ENCODE data around the gene SETMAR.

The SETMAR gene

GRCh38 chr3:4332111-4332510, 28.9 kb downstream of the SETMAR start:
- TF ChIP-seq POLR2A (IDR thresholded peaks at IDR 0.05; ENCODE audit: low read depth, low read length) = no peak
- no peak for DNase-seq (ENCODE audit: insufficient read length, low spot score)
- no peak for FAIRE-seq

- no peak for TF ChIP-seq POLR2A (IDR thresholded peaks at IDR 0.05; ENCODE audit: low read depth, low read length)
- DNase-seq (ENCODE audit: insufficient read length, low spot score) (no peak), FAIRE-seq (no peak)
Observed at GRCh38 chr3:4332574-4332973, 29.4 kb downstream of the SETMAR start.

GRCh38 chr3:4332991-4333390, 29.8 kb downstream of the SETMAR start:
- FAIRE-seq (no peak), DNase-seq (ENCODE audit: insufficient read length, low spot score) (no peak)
- no peak for TF ChIP-seq POLR2A (IDR thresholded peaks at IDR 0.05; ENCODE audit: low read depth, low read length)

GRCh38 chr3:4334548-4334947, 31.4 kb downstream of the SETMAR start:
- TF ChIP-seq POLR2A (IDR thresholded peaks at IDR 0.05; ENCODE audit: low read depth, low read length) = no peak
- FAIRE-seq = no peak

GRCh38 chr3:4335840-4336562, 32.8 kb downstream of the SETMAR start:
- TF ChIP-seq POLR2A (IDR thresholded peaks at IDR 0.05; ENCODE audit: low read depth, low read length) = no peak
- FAIRE-seq = no peak

More at GRCh38 chr3:4334548-4334947, 31.4 kb downstream of the SETMAR start:
- DNase-seq (ENCODE audit: insufficient read length, low spot score) = no peak

GRCh38 chr3:4336850-4337546, 33.8 kb downstream of the SETMAR start:
- FAIRE-seq = no peak
- DNase-seq (ENCODE audit: insufficient read length, low spot score) = no peak
- TF ChIP-seq POLR2A (IDR thresholded peaks at IDR 0.05; ENCODE audit: low read depth, low read length) = no peak

More at GRCh38 chr3:4335840-4336562, 32.8 kb downstream of the SETMAR start:
- no peak for DNase-seq (ENCODE audit: insufficient read length, low spot score)

- FAIRE-seq (no peak), DNase-seq (ENCODE audit: insufficient read length, low spot score) (no peak)
- no peak for TF ChIP-seq POLR2A (IDR thresholded peaks at IDR 0.05; ENCODE audit: low read depth, low read length)
Observed at GRCh38 chr3:4338751-4339150, 35.6 kb downstream of the SETMAR start.

- DNase-seq (ENCODE audit: insufficient read length, low spot score) (no peak), FAIRE-seq (no peak)
- TF ChIP-seq POLR2A (IDR thresholded peaks at IDR 0.05; ENCODE audit: low read depth, low read length) = no peak
Observed at GRCh38 chr3:4340077-4340410, 36.9 kb downstream of the SETMAR start.

- no peak for TF ChIP-seq POLR2A (IDR thresholded peaks at IDR 0.05; ENCODE audit: low read depth, low read length)
- DNase-seq (ENCODE audit: insufficient read length, low spot score) (no peak), FAIRE-seq (no peak)
Observed at GRCh38 chr3:4340411-4341335, 37.5 kb downstream of the SETMAR start.

GRCh38 chr3:4341336-4341675, 38.1 kb downstream of the SETMAR start:
- DNase-seq (ENCODE audit: insufficient read length, low spot score) (no peak), FAIRE-seq (no peak)
- TF ChIP-seq POLR2A (IDR thresholded peaks at IDR 0.05; ENCODE audit: low read depth, low read length) = no peak

- TF ChIP-seq POLR2A (IDR thresholded peaks at IDR 0.05; ENCODE audit: low read depth, low read length) = no peak
- no peak for DNase-seq (ENCODE audit: insufficient read length, low spot score)
- FAIRE-seq = no peak
Observed at GRCh38 chr3:4343258-4343657, 40.1 kb downstream of the SETMAR start.

- TF ChIP-seq POLR2A (IDR thresholded peaks at IDR 0.05; ENCODE audit: low read depth, low read length) = no peak
- FAIRE-seq (peak; percentile 91), DNase-seq (ENCODE audit: insufficient read length, low spot score) (peak; percentile 25)
Observed at GRCh38 chr3:4350789-4351163, 47.6 kb downstream of the SETMAR start.

GRCh38 chr3:4351164-4351855, 48.1 kb downstream of the SETMAR start:
- no peak for FAIRE-seq
- no peak for TF ChIP-seq POLR2A (IDR thresholded peaks at IDR 0.05; ENCODE audit: low read depth, low read length)
- DNase-seq (ENCODE audit: insufficient read length, low spot score) = no peak

- DNase-seq (ENCODE audit: insufficient read length, low spot score) (no peak), FAIRE-seq (no peak)
- TF ChIP-seq POLR2A (IDR thresholded peaks at IDR 0.05; ENCODE audit: low read depth, low read length) = no peak
Observed at GRCh38 chr3:4351872-4352271, 48.7 kb downstream of the SETMAR start.
